Fibroblast of skin of scalp (primary cell): Measurements from ENCODE around the gene CSNK1A1. TPM values are rescaled to one million over a fixed set of nuclear protein-coding genes. Genes with fewer than 3 reads are reported as not detected.
"Not testable (repeated sequence)": the region's sequence is repeated elsewhere in the genome, so short reads cannot be mapped to it uniquely, and the experiment has no call there.

ENCODE experiments used
- DNase-seq: peaks from one replicate; pipeline ENCODE4 v3.0.0-alpha.2; 2013
- polyA plus RNA-seq, 2 experiments: library from polyadenylated mRNA; unstranded; fragments of 120-200 nt; gene quantifications; one replicate each; pipeline ENCODE4 v1.2.1, GENCODE V29; 2013; ENCODE audit not compliant: insufficient read length in 2 of 2

Gene CSNK1A1
- 221 TPM for polyA plus RNA-seq (2013, experiment 1 of 2; ENCODE audit: insufficient read length)
- 225 TPM for polyA plus RNA-seq (2013, experiment 2 of 2; ENCODE audit: insufficient read length)

- DNase-seq: peak; percentile 98
Observed at GRCh38 chr5:149551227-149552037, at the start of gene CSNK1A1. TSS of gene CSNK1A1 (minus strand) at chr5:149551439. CDS start at chr5:149550964, 475 bp downstream.

- no peak for DNase-seq
Observed at GRCh38 chr5:149600932-149601331, 49.7 kb upstream of the CSNK1A1 start.

GRCh38 chr5:149599375-149599774 lies 48.1 kb upstream of the CSNK1A1 start:
- DNase-seq: no peak

GRCh38 chr5:149598966-149599365 lies 47.7 kb upstream of the CSNK1A1 start:
- no peak for DNase-seq

GRCh38 chr5:149598234-149598633 lies 47.0 kb upstream of the CSNK1A1 start:
- DNase-seq: not testable (repeated sequence)

GRCh38 chr5:149597618-149598017 lies 46.4 kb upstream of the CSNK1A1 start:
- DNase-seq: no peak

GRCh38 chr5:149596712-149597111 lies 45.5 kb upstream of the CSNK1A1 start:
- no peak for DNase-seq

- peak; percentile 39 for DNase-seq
Observed at GRCh38 chr5:149595105-149595504, 43.9 kb upstream of the CSNK1A1 start.

- no peak for DNase-seq
Observed at GRCh38 chr5:149594206-149594895, 43.1 kb upstream of the CSNK1A1 start.

GRCh38 chr5:149593370-149593769 lies 42.1 kb upstream of the CSNK1A1 start:
- no peak for DNase-seq

- DNase-seq: no peak
Observed at GRCh38 chr5:149588936-149589335, 37.7 kb upstream of the CSNK1A1 start.

GRCh38 chr5:149586708-149587318 lies 35.6 kb upstream of the CSNK1A1 start:
- no peak for DNase-seq

- no peak for DNase-seq
Observed at GRCh38 chr5:149585910-149586309, 34.7 kb upstream of the CSNK1A1 start.

GRCh38 chr5:149584121-149584520 lies 32.9 kb upstream of the CSNK1A1 start:
- no peak for DNase-seq

GRCh38 chr5:149583394-149583793 lies 32.2 kb upstream of the CSNK1A1 start:
- DNase-seq: no peak

- no peak for DNase-seq
Observed at GRCh38 chr5:149581931-149582768, 30.9 kb upstream of the CSNK1A1 start.

- peak; percentile 49 for DNase-seq
Observed at GRCh38 chr5:149581192-149581861, 30.1 kb upstream of the CSNK1A1 start, which contains the start of gene ARHGEF37. TSS of gene ARHGEF37 (plus strand) at chr5:149581498. CDS start at chr5:149597770, 16,272 bp downstream.

- DNase-seq: no peak
Observed at GRCh38 chr5:149580808-149581191, 29.6 kb upstream of the CSNK1A1 start.

GRCh38 chr5:149578896-149579295 lies 27.7 kb upstream of the CSNK1A1 start:
- no peak for DNase-seq

GRCh38 chr5:149576021-149576420 lies 24.8 kb upstream of the CSNK1A1 start:
- DNase-seq: no peak

- DNase-seq: no peak
Observed at GRCh38 chr5:149575131-149575530, 23.9 kb upstream of the CSNK1A1 start.
